ENCODE results near the gene GNL3. TPM values are rescaled to one million over a fixed set of nuclear protein-coding genes. Genes with fewer than 3 reads are reported as not detected.
A peak's percentile ranks its signal among the peaks of the same experiment; 100 is the strongest.
"Not testable (repeated sequence)": the region's sequence is repeated elsewhere in the genome, so short reads cannot be mapped to it uniquely, and the experiment has no call there.

The GNL3 gene
- total RNA-seq, 1 donor from 2014 or later = 142 TPM

GRCh38 chr3:52670621-52671521 is 15.0 kb upstream of the GNL3 start:
- peaks cover 11% of the 10 kb centered on the region for H3K36me3 Mint-ChIP-seq (ENCODE audit: low read depth)
- no peaks in the 10 kb centered on the region for H3K9me3 Mint-ChIP-seq
- no peaks in the 10 kb centered on the region for H3K4me1 Mint-ChIP-seq
- H3K4me3 Mint-ChIP-seq = no peak overlapping the region
- no peaks in the 10 kb centered on the region for H3K27me3 Mint-ChIP-seq (ENCODE audit: low read depth)
- DNase-seq (ENCODE audit: low read depth, low spot score) = no peak
- peak overlapping the region; percentile 13 for H3K27ac Mint-ChIP-seq (ENCODE audit: unreplicated experiment)
- no peak for TF ChIP-seq CTCF (conservative IDR thresholded peaks at IDR 0.05)

GRCh38 chr3:52671676-52672075 is 14.2 kb upstream of the GNL3 start:
- no peak overlapping the region for H3K27ac Mint-ChIP-seq (ENCODE audit: unreplicated experiment)
- H3K9me3 Mint-ChIP-seq = no peaks in the 10 kb centered on the region
- no peak for DNase-seq (ENCODE audit: low read depth, low spot score)
- no peaks in the 10 kb centered on the region for H3K4me1 Mint-ChIP-seq
- no peak overlapping the region for H3K4me3 Mint-ChIP-seq
- TF ChIP-seq CTCF (conservative IDR thresholded peaks at IDR 0.05) = no peak
- peaks cover 16% of the 10 kb centered on the region for H3K36me3 Mint-ChIP-seq (ENCODE audit: low read depth)
- H3K27me3 Mint-ChIP-seq (ENCODE audit: low read depth) = no peaks in the 10 kb centered on the region

GRCh38 chr3:52676201-52676600 is 9.6 kb upstream of the GNL3 start:
- not testable (repeated sequence) for H3K27ac Mint-ChIP-seq (ENCODE audit: unreplicated experiment); H3K4me1 Mint-ChIP-seq

GRCh38 chr3:52678265-52679198 is 7.3 kb upstream of the GNL3 start:
- no peak for TF ChIP-seq CTCF (conservative IDR thresholded peaks at IDR 0.05)
- Mint-ChIP-seq H3K36me3 (ENCODE audit: low read depth) (peaks cover 23% of the 10 kb centered on the region), H3K4me1 (peaks cover 20% of the 10 kb centered on the region), H3K9me3 (no peaks in the 10 kb centered on the region), H3K4me3 (no peak overlapping the region), H3K27ac (ENCODE audit: unreplicated experiment) (no peak overlapping the region), H3K27me3 (ENCODE audit: low read depth) (no peaks in the 10 kb centered on the region)
- no peak for DNase-seq (ENCODE audit: low read depth, low spot score)

More at GRCh38 chr3:52676201-52676600, 9.6 kb upstream of the GNL3 start:
- not testable (repeated sequence) for DNase-seq (ENCODE audit: low read depth, low spot score); H3K4me3 Mint-ChIP-seq; H3K27me3 Mint-ChIP-seq (ENCODE audit: low read depth); H3K9me3 Mint-ChIP-seq
- H3K36me3 Mint-ChIP-seq (ENCODE audit: low read depth) = peaks cover 26% of the 10 kb centered on the region

- H3K27me3 Mint-ChIP-seq (ENCODE audit: low read depth) = no peaks in the 10 kb centered on the region
- no peak for DNase-seq (ENCODE audit: low read depth, low spot score)
- TF ChIP-seq CTCF (conservative IDR thresholded peaks at IDR 0.05) = no peak
- no peaks in the 10 kb centered on the region for H3K9me3 Mint-ChIP-seq
- peaks cover 25% of the 10 kb centered on the region for H3K4me1 Mint-ChIP-seq
- no peak overlapping the region for H3K27ac Mint-ChIP-seq (ENCODE audit: unreplicated experiment)
- peaks cover 23% of the 10 kb centered on the region for H3K36me3 Mint-ChIP-seq (ENCODE audit: low read depth)
- no peak overlapping the region for H3K4me3 Mint-ChIP-seq
Measured at GRCh38 chr3:52679199-52679538, 6.7 kb upstream of the GNL3 start.

All from neural crest cell (in vitro differentiated cells).